Measurements from ENCODE around the gene IFI30.

DNA sequence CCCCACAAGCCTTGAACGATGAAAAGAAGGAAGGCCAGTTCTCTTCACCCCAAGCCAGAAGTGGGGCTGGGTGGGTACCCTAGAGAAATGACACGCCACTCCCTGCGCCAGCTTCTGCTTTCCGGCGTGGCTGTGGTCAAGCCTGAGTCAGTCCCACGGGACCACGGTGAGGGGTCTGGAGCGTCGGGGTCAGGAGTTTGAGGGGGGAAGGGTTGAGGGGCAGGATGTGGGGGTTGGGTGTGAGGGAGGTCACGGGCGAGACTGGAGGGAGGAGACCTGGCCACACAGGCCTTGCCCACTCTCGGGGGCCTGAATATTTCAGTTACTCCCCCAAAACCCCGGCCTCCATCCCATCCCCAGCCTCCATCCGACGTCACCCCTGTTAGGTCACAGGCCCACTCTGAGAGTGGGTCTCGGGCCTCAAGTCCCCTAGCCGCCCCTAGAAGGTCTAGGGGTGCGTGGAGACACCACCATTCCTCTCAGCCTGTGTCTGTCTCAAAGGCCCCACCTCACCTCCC is 500 bp upstream of the IFI30 start:
- no peak for TF ChIP-seq CTCF (IDR thresholded peaks at IDR 0.05)
- no peak for TF ChIP-seq POLR2A (IDR thresholded peaks at IDR 0.05)

Data from esophagus squamous epithelium (tissue), 4 donors.